Fibroblast of mammary gland (primary cell): ENCODE measurements around the gene IFT122.
A peak's percentile ranks its signal among the peaks of the same experiment; 100 is the strongest.

Source experiments
- DNase-seq: peaks from one replicate; pipeline ENCODE4 v3.0.0-alpha.2; 2010; ENCODE audit warnings: low read depth
- H3K4me3 ChIP-seq: 2 replicates; pipeline ENCODE4 v1.5.1; 2011; ENCODE audit warnings: low read depth, mild to moderate bottlenecking, low read length, moderate library complexity; ENCODE audit not compliant: control insufficient read depth
- CTCF ChIP-seq: conservative IDR thresholded peaks from 2 replicates; pipeline ENCODE4 v1.5.1; 2011; ENCODE audit warnings: low read depth, low read length, inconsistent platforms; ENCODE audit not compliant: control insufficient read depth, insufficient read depth

The IFT122 gene

GRCh38 chr3:129440618-129441190, 680 bp downstream of the IFT122 start:
- DNase-seq, result peak; percentile 65
- no peak for TF ChIP-seq CTCF
- H3K4me3 ChIP-seq, result peak overlapping the region; percentile 98

GRCh38 chr3:129441215-129441614, 1.2 kb downstream of the IFT122 start:
- no peak for DNase-seq
- H3K4me3 ChIP-seq, result peak overlapping the region; percentile 98
- no peak for TF ChIP-seq CTCF

GRCh38 chr3:129441782-129442181, 1.8 kb downstream of the IFT122 start:
- H3K4me3 ChIP-seq, result no peak overlapping the region
- peak; percentile 17 for TF ChIP-seq CTCF

GRCh38 chr3:129442486-129442885, 2.5 kb downstream of the IFT122 start:
- TF ChIP-seq CTCF, result no peak
- no peak for DNase-seq
- H3K4me3 ChIP-seq, result no peak overlapping the region

More at GRCh38 chr3:129441782-129442181, 1.8 kb downstream of the IFT122 start:
- DNase-seq, result peak; percentile 70

- H3K4me3 ChIP-seq, result no peak overlapping the region
- DNase-seq, result no peak
- TF ChIP-seq CTCF, result no peak
Measured at GRCh38 chr3:129442947-129443346, 2.9 kb downstream of the IFT122 start.

- no peak for TF ChIP-seq CTCF
- no peak for DNase-seq
- H3K4me3 ChIP-seq, result no peak overlapping the region
Measured at GRCh38 chr3:129445471-129445870, 5.4 kb downstream of the IFT122 start.

GRCh38 chr3:129446926-129447325, 6.9 kb downstream of the IFT122 start:
- TF ChIP-seq CTCF, result no peak
- no peak overlapping the region for H3K4me3 ChIP-seq
- no peak for DNase-seq
